ENCODE data around the gene SUCLG1. TPM values are rescaled to one million over a fixed set of nuclear protein-coding genes. Genes with fewer than 3 reads are reported as not detected.

Gene SUCLG1
- total and polyA plus RNA-seq, 8 donors: 33.1 to 69.5 (median 43.0) TPM

DNA sequence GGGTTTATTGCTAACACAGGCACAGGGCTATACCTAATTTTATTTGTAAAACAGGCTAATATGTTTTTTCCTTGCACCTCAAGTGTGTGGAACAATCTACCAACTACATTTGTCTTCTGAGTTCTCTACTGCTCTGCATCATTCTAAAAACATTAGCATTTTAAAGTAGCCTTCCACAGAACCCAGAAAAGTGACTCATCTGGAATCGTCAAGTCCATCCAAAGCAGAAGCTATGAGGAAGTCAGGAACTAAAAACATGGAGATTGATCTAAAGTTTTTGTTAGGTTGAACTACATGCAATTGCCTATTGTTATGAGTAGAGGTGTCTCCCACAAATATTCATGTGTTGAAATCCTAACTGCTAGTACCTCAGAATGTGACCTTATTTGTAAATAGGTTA, 70.9 kb downstream of the SUCLG1 start:
- no peaks in the 10 kb centered on the region for H3K4me1 ChIP-seq
- no peak overlapping the region for H3K4me3 ChIP-seq
- TF ChIP-seq, protein P1, sequence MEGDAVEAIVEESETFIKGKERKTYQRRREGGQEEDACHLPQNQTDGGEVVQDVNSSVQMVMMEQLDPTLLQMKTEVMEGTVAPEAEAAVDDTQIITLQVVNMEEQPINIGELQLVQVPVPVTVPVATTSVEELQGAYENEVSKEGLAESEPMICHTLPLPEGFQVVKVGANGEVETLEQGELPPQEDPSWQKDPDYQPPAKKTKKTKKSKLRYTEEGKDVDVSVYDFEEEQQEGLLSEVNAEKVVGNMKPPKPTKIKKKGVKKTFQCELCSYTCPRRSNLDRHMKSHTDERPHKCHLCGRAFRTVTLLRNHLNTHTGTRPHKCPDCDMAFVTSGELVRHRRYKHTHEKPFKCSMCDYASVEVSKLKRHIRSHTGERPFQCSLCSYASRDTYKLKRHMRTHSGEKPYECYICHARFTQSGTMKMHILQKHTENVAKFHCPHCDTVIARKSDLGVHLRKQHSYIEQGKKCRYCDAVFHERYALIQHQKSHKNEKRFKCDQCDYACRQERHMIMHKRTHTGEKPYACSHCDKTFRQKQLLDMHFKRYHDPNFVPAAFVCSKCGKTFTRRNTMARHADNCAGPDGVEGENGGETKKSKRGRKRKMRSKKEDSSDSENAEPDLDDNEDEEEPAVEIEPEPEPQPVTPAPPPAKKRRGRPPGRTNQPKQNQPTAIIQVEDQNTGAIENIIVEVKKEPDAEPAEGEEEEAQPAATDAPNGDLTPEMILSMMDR (IDR thresholded peaks at IDR 0.05): no peak
- H3K36me3 ChIP-seq: no peaks in the 10 kb centered on the region
- DNase-seq (no peak), ATAC-seq (no peak), FAIRE-seq (no peak)
- no peaks in the 10 kb centered on the region for H3K9me3 ChIP-seq
- intact Hi-C loops (cut with DNase I): no loop called here
- no peaks in the 10 kb centered on the region for H3K27me3 ChIP-seq
- 46 to 63% methylated on average over 1 of the region's 1 CpG for WGBS, 2 donors
- H3K27ac ChIP-seq: no peak overlapping the region

- no peaks in the 10 kb centered on the region for H3K36me3 ChIP-seq
- ATAC-seq: no peak
- TF ChIP-seq, protein P1 (IDR thresholded peaks at IDR 0.05): no peak
- intact Hi-C loops (cut with DNase I): no loop called here
- H3K27ac ChIP-seq: no peak overlapping the region
- WGBS, 2 donors: 14% methylated on average over 7 of the region's 7 CpGs
- H3K27me3 ChIP-seq: no peaks in the 10 kb centered on the region
- no peaks in the 10 kb centered on the region for H3K9me3 ChIP-seq
- H3K4me3 ChIP-seq: no peak overlapping the region
- no peak for DNase-seq
- H3K4me1 ChIP-seq: no peaks in the 10 kb centered on the region
- no peak for FAIRE-seq
These were observed 72.6 kb downstream of the SUCLG1 start for GRCh38 chr2:84386336-84387040.

DNA sequence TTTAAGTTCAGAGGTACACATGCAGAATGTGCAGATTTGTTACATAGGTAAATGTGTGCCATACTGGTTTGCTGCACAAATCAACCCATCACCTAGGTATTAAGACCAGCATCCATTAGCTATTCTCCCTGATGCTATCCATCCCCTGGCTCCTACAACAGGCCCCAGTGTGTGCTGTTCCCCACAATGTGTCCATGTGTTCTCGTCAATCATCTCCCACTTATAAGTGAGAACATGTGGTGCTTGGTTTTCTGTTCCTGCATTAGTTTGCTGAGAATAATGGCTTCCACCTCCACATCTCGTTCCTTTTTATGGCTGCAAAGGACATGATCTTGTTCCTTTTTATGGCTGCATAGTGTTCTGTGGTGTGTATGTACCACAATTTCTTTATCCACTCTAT, 75.8 kb downstream of the SUCLG1 start:
- intact Hi-C loops (cut with DNase I): no loop called here

DNA sequence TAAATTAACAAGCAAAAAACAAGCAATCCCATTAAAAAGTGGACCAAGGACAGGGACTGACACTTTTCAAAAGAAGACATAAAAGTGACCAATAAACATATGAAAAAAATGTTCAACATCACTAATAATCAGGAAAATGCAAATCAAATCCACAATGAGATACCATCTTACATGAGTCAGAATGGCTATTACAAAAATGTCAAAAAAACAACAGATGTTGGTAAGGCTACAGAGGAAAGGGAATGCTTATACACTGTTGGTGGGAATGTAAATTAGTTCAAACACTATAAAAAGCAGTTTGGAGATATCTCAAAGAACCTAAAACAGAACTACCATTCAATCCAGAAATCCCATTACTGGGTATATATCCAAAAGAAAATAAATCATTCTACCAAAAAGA, 78.2 kb downstream of the SUCLG1 start:
- FAIRE-seq (no peak), ATAC-seq (no peak)

More for the DNA sequence above, 75.8 kb downstream of the SUCLG1 start:
- DNase-seq: no peak
- Histone ChIP-seq H3K27me3 (no peaks in the 10 kb centered on the region), H3K4me3 (no peak overlapping the region), H3K4me1 (no peaks in the 10 kb centered on the region), H3K36me3 (no peaks in the 10 kb centered on the region), H3K27ac (no peak overlapping the region), H3K9me3 (no peaks in the 10 kb centered on the region)
- WGBS, 2 donors: 68 to 82% methylated on average over 2 of the region's 2 CpGs
- TF ChIP-seq, protein P1 (IDR thresholded peaks at IDR 0.05): no peak
- ATAC-seq: no peak
- no peak for FAIRE-seq

DNA sequence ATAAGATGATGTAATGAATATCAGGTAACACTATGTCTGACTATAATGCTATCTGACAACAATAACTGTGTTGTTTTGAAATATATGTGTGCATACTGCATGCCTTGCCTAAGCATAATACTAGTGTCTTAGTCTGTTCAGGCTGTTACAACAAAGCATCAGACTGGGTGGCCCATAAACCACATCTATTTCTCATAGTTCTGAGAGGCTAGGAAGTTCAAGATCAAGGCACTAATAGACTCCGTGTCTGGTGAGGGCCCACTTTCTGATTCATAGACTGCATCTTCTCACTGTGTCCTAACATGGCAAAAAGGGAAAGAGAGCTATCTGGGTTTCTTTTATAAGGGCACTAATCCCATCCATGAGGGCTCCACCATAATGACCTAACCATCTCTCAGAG, 80.1 kb downstream of the SUCLG1 start:
- WGBS, 2 donors: 65 to 78% methylated on average over 1 of the region's 1 CpG
- no peaks in the 10 kb centered on the region for H3K36me3 ChIP-seq
- no peak for FAIRE-seq
- no peaks in the 10 kb centered on the region for H3K9me3 ChIP-seq
- no peak for DNase-seq
- TF ChIP-seq, protein P1 (IDR thresholded peaks at IDR 0.05): no peak
- ATAC-seq: no peak
- H3K27ac ChIP-seq: no peak overlapping the region
- no peaks in the 10 kb centered on the region for H3K4me1 ChIP-seq
- intact Hi-C loops (cut with DNase I): no loop called here
- H3K27me3 ChIP-seq: no peaks in the 10 kb centered on the region
- no peak overlapping the region for H3K4me3 ChIP-seq

More for the DNA sequence above, 78.2 kb downstream of the SUCLG1 start:
- Histone ChIP-seq H3K4me1 (no peaks in the 10 kb centered on the region), H3K36me3 (no peaks in the 10 kb centered on the region), H3K4me3 (no peak overlapping the region), H3K27ac (no peak overlapping the region), H3K27me3 (no peaks in the 10 kb centered on the region), H3K9me3 (no peaks in the 10 kb centered on the region)
- DNase-seq: no peak
- intact Hi-C loops (cut with DNase I): no loop called here
- TF ChIP-seq, protein P1 (IDR thresholded peaks at IDR 0.05): no peak

All from pancreas (tissue), 10 donors.